Activated effector memory CD4-positive, alpha-beta T cell treated with anti-CD3 and anti-CD28 coated beads, Interleukin-2, amount 50 U/mL, for 16 hours (primary cell): ENCODE measurements around the gene LYPLA2.
A peak's percentile ranks its signal among the peaks of the same experiment; 100 is the strongest.
"Not testable (repeated sequence)": the region's sequence is repeated elsewhere in the genome, so short reads cannot be mapped to it uniquely, and the experiment has no call there.

Experiments used
- DNase-seq: peaks from one replicate; pipeline ENCODE4 v3.0.0-alpha.2; 2020

The LYPLA2 gene

DNA sequence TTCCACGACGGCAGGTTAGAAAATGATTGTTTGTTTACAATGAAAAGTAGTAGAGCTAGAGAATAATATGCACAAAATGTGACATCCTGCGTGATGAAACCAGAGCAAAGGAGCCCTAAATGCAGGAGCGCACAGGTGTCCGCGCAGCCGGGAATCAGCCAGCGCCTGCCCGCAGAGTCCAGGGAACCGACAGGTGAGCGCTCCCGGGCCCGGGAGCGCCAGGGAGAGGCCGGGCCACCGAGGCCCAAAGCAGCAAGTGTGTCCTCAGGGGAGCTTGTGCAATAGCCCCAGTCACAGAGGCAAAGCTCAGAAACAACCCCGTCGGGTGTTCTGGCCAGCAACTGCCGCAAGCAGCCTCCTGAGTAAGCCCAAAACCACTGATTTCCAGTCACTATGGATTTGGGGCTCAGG is 10.4 kb downstream of the LYPLA2 start:
- no peak for DNase-seq

- no peak for DNase-seq
Measured at GRCh38 chr1:23801876-23802275, 10.9 kb downstream of the LYPLA2 start.

DNA sequence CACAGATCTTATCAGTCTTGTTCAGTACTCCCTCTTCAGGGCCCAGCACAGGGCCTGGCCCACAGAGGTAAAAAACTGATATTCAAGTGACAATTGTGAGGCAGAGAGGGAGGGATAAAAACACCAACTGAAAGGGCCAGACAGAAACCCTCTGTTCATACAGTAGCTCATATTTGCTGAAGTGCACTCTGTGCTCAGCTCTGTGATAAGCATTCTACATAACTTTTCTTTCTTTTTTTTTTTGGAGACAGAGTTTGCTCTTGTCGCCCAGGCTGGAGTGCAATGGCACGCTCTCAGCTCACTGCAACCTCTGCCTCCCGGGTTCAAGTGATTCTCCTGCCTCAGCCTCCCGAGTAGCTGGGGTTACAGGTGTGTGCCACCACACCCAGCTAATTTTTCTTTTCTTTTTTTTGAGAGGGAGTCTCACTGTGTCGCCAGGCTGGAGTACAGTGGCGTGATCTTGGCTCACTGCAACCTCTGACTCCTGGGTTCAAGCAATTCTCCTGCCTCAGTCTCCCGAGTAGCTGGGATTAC is 11.9 kb downstream of the LYPLA2 start:
- DNase-seq = not testable (repeated sequence)

- no peak for DNase-seq
Measured at GRCh38 chr1:23803674-23804073, 12.7 kb downstream of the LYPLA2 start.

DNA sequence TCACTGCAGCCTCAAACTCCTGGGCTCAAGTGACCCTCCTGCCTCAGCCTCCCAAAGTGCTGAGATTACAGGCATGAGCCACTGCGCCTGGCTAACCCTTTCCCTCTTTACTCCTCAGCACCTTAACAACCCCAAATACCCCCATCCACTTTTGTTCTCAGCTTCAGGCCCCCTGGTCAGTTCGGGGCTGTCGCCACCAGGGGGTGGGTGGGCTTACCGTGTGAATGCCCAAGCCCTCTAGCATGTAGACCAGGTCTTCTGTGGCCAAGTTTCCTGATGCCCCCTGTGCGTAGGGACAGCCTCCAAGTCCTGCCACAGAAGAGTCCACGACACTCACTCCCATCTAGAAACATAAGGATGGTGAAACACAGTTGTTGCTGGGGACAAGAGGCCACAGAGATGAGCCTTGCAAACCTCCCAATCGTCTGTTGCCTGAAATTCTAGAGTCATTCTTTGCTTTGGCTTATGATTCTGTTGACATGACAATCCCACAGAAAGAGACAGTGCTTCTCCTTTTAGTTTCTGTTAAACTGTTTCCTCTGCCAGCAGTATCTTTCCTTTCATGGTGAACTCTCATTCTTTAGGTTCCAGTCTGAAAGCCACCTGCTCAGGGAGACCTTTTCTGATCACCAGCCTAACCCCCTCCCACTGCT is 13.4 kb downstream of the LYPLA2 start:
- no peak for DNase-seq

GRCh38 chr1:23805025-23805424 is 14.1 kb downstream of the LYPLA2 start:
- no peak for DNase-seq

DNA sequence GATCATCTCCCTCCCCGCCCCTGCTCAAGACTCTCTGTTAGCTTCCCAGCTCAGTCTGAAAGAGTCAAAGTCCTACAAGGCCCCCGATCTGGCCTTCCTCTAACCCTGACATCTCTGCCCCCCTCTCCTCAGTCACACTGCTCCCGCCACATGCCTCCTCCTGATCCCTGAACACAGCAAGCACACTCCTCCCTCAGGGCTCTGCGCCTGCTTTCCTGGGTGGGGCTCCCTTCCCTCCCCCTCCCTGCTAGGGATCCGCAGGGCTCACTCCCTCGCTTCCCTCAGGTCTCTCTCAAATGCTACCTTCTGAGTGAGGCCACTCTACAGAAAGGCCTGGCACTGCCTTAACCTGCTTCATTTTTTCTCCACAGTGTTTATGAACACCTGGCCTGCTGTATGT is 15.3 kb downstream of the LYPLA2 start:
- no peak for DNase-seq

DNA sequence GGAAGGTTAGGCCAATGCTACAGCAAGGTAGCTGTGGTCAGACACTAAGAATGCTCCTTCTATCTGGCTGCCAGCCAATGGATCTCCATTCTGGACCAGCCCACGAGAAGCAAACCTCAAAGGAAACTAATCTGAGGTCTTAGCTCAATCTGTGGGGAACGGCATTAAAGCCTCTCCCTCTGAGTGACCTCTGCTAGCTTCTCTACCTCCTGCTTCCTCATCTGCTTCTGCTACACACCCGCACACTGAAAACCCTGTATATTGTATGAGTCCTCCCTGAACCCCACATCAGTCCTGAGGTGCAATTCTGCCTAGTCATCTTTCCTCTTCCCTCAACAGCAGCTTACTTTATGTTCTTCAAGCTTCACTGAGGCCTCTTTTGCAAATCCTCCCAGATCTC is 16.5 kb downstream of the LYPLA2 start:
- DNase-seq = no peak

DNA sequence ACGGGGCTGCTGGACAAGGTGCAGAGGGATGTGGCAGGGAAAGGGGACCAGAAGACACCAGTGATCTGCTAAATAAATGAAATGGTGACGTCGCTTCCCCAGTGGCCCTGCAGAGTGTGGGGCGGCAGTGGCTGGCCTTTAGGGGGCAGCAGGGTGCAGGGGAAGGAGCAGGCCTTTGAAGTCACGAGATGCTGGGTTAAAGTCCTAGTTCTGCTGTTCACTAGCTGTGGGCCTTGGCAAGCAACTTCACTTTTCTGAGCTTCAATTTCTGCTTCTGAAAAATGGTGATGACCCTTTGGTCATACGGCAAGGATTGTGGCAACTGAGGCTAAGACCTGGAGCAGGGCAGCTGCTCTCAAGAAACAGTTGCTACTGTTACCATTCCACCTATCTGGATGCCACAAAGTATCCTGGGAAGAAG is 18.8 kb downstream of the LYPLA2 start:
- DNase-seq = peak; percentile 92

DNA sequence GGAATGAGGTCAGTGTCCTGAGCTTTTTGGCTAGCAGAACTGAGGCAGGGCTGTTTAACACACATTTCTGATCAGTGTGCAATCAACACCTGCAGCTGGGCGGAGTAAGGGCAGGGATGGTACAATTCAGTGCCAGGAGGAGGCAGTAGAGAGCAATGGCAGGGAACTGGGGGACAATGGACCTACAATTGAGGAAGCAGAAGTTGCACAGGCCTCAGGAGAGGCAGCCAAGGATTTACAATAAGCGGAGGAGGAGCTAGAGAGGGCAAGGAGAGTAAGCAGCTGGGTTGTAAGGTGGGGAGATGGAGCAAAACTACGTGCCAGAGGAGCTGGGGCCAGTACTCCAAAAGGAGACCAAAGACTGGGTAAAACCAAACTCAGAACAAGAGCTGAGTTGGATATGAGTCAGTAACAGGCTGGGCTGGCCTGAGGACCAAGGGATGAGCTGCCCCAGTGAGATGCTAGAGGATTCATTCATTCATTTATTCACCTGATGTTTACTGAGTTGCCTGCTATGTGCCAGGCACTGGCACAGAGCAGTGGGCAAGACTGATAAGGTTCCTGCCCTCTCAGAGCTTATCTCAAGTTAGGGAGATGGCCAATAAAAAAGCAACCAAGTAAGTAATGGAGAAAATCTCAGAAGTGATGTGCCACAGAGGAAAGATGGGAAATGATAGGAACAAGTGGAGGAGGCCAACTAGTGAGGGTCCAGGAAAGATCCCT is 20.0 kb downstream of the LYPLA2 start:
- peak; percentile 77 for DNase-seq

DNA sequence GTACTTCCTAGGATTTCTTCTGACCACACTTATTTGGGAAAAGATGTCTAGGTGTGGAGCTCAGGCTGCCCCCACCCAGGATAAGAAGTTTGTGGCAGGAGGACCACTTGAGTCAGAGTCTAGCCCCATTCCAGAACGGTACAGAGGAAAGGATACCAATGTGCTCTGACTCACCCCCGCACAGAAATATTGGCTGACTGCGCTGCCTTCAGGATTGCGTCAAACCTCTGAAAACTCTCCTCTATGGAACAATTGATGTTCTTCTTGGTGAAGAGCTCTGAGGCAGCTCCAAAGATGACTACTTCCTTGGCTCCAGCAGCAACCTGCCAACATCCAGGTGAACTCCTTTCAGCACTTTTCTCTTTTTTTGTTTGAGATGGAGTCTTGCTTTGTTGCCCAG is 23.1 kb downstream of the LYPLA2 start:
- no peak for DNase-seq

DNA sequence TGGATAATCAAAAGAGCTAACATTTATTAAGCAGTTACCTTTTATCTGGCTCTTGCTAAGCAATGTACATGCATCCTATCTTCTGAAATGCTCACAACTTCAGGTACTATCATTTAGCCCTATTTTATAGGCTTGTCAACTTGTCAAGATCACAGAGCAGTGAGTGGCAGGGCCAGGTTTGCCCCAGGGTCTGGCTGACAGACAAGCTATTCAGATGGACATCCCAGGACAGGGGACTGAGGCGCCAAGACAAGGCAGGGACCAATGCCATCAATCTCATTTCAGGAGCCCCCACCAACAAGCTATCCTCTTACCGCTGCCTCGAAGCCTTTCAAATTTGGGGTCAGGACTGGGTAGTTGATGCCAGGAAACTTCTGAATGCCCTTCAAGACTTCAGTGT is 25.4 kb downstream of the LYPLA2 start:
- DNase-seq = no peak

DNA sequence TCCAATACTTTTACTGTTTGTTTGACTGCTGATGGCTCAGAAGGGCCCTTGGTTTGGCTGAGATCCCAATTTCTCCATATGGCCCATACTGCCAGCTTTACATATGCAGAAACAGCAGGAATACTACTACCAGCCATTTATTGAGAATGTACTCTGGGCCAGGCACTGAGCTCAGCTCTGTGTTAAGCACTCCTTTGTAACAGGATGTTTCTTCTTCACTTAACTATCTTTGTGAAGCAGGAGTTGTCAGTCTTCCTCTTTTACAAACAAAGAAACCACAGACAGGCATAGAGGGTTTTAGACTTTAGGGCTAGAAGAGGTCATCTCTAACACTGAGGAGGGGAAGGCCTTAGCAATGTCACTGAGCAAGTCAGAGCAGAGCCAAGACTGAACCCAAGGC is 26.0 kb downstream of the LYPLA2 start:
- no peak for DNase-seq

GRCh38 chr1:23817633-23818032 is 26.7 kb downstream of the LYPLA2 start:
- no peak for DNase-seq

GRCh38 chr1:23823767-23824166 is 32.8 kb downstream of the LYPLA2 start:
- DNase-seq = no peak

DNA sequence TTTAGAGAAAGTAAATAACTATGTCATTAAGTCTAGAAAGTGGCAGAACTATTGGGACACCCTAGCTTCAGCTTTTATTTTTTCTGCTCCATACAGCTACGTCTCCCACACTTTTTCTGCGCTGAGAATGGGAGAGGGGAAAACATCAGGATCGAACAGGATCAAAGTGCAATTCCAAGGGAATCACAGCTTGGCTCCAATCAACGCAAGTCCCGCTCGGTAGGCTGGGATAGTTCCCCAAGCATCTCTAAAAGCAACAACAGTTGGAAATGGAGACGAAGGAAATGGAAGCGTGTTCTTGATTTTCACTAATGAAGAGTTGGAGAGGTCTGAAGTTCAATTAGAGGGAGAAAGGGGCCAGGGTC is 33.7 kb downstream of the LYPLA2 start:
- DNase-seq = no peak

GRCh38 chr1:23825076-23825761 is 34.3 kb downstream of the LYPLA2 start, which contains the start of gene HMGCL:
Gene HMGCL (minus strand): TSS chr1:23825429. CDS start chr1:23825415, 14 bp downstream.
- peak; percentile 96 for DNase-seq

DNA sequence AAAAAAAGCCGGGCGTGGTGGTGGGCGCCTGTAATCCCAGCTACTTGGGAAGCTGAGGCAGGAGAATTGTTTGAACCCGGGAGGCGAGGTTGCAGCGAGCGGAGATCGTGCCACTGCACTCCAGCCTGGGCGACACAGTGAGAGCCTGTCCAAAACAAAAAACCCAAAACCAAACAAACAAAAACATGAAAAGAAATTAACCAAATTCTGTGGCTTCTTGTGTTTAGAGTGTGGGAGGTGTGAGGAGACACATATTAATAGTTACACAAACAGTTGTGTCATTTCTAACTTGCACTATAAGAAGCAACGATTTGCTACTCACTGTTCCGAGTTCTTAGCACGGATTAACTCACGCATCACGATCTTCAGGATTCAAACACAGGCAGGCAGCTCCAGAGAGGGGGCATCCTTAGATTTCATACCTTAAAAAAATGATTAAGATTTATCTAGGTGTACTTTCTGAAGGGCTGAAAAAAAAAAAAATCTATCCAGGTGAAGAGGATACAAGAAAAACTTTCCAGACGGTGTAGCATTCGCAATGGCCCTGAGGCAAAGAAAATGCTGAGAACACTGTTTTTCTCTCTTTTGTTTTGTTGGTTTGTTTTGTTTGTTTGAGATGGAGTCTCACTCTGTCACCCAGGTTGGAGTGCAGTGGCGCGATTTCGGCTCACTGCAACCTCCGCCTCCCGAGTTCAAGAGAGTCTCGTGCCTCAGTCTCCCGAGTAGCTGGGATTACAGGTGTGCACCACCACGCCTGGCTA is 35.0 kb downstream of the LYPLA2 start:
- DNase-seq = peak; percentile 67

DNA sequence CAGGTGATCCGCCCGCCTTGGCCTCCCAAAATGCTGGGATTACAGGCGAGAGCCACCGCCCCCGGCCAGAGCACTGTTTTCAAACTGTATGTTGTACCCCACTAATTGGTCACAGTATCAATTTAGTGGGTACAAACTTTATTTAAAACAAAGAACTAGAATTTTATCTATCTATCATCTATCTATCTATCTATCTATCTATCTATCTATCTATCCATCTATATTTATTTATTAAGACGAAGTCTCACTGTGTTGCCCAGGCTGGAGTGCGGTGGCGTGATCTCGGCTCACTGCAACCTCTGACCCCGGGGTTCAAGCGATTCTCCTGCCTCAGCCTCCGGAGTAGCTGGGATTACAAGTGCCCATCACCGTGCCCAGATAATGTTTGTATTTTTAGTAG is 35.6 kb downstream of the LYPLA2 start:
- not testable (repeated sequence) for DNase-seq

GRCh38 chr1:23827717-23828116 is 36.8 kb downstream of the LYPLA2 start:
- no peak for DNase-seq

DNA sequence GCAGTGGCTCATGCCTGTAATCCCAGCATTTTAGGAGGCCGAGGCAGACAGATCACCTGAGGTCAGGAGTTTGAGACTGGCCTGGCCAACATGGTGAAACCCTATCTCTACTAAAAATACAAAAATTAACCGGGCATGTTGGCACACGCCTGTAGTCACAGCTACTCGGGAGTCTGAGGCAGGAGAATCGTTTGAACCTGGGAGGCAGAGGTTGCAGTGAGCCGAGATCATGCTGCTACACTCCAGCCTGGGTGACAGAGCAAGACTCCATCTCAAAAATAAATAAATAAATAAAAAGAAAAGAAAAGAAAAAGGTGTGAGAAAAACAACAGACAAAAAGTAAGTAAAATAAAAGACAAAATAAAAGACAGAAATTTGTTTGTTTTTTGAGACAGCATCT is 43.2 kb downstream of the LYPLA2 start:
- not testable (repeated sequence) for DNase-seq

- no peak for DNase-seq
Measured at GRCh38 chr1:23836037-23836436, 45.1 kb downstream of the LYPLA2 start.

DNA sequence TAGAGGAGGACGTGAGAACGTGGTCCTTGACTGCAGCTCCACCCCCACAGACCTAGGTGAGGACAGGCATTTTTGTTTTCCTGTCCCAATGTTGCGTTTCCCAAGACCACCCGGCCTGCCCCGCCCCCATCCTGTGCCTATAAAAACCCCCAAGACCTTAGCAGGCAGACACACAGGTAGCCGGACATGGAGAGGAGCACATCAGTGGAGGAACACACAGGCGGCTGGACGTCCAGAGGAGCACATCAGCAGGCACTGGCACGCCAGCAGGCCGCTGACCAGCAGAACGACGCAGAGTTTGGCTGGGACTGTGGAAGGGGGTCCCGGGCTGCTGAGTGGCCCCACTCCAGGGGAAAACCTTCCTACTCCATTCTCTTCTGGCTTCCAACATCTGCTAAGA is 47.0 kb downstream of the LYPLA2 start:
- DNase-seq = no peak
